CMK (cell line): ENCODE data around the gene FAM241B.

ENCODE experiments used
- DNase-seq: peaks from one replicate; pipeline ENCODE4 v3.0.0-alpha.2; 2010; ENCODE audit warnings: low read depth

Gene FAM241B

DNA sequence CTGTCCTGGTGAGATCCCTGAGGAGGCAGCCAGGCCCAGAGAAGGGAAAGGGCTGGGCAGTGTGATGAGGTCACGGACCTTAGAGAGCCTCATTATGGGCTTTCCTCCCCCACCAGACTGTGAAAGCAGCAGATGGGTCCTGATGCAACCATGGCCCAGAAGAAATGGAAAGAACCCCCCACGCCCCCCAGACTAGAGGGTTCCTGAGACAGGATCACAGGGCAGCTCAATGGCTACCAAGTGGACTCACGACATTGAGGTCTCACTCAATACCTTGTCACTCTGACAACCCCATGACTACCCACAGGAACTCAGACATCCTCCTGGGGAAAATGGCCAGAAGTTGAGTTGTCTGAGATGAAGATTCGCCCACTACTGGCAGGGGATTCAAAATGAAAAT is 36.7 kb downstream of the FAM241B start:
- no peak for DNase-seq

- DNase-seq, result no peak
Observed at GRCh38 chr10:69668721-69669120, 38.7 kb downstream of the FAM241B start.

- DNase-seq, result no peak
Observed at GRCh38 chr10:69669409-69669808, 39.4 kb downstream of the FAM241B start.

GRCh38 chr10:69673521-69673920 is 43.5 kb downstream of the FAM241B start:
- DNase-seq, result no peak

DNA sequence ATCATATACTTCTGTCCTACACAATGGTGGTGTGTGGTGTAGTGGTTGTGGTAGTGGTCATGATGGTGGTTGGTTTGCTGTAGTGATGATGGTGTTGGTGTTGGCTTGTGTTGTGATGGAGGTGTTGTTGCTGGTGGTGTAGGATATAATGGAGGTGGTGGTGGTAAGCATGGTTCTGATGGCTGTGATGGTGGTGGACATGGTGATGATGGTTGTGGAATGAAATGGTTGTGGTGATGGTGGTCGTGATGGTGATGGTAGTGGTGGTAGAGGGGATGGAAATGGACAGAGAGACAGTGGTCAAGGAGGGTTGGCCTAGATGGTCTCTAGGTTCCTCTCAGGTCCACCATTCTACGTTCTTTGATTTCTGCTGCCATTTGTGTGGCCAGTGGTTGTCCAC is 44.7 kb downstream of the FAM241B start:
- DNase-seq, result no peak

DNA sequence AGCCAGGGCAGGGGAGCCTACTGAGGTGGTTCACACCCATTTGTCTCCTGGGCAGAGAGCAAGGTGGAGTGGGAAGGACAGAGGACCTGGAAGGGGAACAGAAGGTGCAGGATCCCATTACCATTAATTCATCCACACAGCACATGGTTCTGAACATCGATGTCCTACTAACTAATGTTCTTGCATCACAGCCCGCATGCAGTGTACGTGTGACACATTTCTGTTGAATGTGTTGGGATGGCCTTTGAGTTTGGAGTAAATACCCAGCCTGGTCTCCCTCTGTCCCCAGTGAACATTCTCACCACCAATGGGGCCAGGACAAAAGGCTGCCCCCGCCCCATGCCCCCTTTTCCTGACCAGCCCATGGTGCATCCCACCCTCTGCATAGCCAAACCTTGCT is 46.3 kb downstream of the FAM241B start:
- no peak for DNase-seq

GRCh38 chr10:69677985-69678654 is 48.1 kb downstream of the FAM241B start:
- no peak for DNase-seq

DNA sequence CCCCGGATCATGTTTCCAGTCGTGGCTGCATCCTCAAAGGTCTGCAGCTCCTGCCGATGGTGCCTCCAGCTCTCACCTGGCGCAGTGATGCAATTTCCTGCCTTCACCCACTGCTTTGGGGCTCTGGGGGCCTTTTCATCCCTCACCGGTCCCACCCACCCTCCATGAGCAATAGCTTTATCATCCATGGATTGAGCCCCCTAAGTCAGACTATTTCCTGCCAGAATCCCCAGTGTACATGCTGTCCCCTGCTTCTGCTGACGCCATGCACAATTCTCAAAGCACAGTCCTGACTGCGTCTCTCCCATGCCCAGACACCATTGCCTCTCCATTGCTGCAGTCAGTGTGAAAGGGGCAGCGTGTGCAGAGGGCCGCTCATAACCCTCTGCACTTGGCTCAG is 49.7 kb downstream of the FAM241B start:
- no peak for DNase-seq

- no peak for DNase-seq
Observed at GRCh38 chr10:69680610-69681009, 50.6 kb downstream of the FAM241B start.

DNA sequence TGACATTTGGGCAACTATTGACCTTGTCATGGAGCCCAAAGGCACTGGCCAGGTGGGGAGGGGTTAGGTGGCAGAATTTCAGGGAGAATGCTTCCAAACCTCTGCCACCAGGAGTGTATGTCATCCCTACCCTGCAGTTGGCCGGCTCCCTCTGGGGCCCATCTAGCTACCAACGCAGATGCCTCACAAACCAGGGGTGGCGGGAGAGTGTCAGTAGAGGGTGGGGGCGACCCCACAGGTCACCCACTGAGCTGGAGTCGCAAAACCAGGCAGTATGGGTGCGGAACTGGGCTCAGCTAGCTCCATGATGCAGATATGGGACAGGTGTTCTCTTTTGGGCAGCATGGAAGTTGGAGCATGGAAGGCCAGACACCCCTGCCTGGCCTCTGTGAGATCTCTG is 51.4 kb downstream of the FAM241B start:
- no peak for DNase-seq

DNA sequence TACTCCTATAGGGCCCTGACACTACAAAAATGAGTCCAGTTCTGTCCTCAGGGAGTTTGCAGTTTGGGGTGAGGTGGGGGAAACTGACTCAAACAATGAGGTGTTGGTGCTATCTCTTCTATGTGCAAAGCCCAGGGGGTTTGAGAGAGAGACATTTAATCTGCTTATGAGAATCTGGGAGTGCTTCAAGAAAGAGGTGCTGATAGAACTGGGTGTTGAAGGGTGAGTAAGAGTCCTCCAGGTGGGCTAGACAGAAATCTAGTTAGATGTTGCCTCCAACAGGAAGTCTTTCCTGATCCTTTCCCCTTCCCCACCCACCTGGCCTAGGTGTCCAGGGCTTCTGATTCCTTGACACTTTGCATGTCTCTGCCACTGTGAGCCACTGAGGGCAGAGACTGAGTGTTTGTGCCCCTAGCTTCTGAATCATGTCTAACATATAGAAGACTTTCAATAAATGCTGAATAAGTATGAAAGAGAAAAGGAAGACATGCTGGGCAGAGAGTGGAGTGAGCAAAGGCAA is 53.0 kb downstream of the FAM241B start:
- DNase-seq, result no peak
